ENCODE data around the gene GPD2. TPM values are rescaled to one million over a fixed set of nuclear protein-coding genes. Genes with fewer than 3 reads are reported as not detected.

The GPD2 gene
- total and polyA plus RNA-seq, 2 of the 4 experiments (the other 2 are of a cell fraction) = 20.4 to 100 TPM

- no peak overlapping the region for H2BK20ac ChIP-seq (ENCODE audit: low read depth, low read length)
- H3K9me1 ChIP-seq (ENCODE audit: insufficient read depth, low read length) = no peaks in the 10 kb centered on the region
- ATAC-seq (ENCODE audit: low read depth) (no peak), DNase-seq (peak; percentile 16)
- H3K18ac ChIP-seq (ENCODE audit: low read depth, low read length) = no peak overlapping the region
- no peak overlapping the region for H2AK9ac ChIP-seq (replicated peaks; ENCODE audit: low read depth, low read length, poor library complexity)
- no peak overlapping the region for H3K27ac ChIP-seq (ENCODE audit: insufficient read depth, low read length)
- no TSS peak for BruUV-seq (replicated peaks)
- H3K27me3 ChIP-seq (ENCODE audit: control insufficient read depth, insufficient read depth, low read length) = no peaks in the 10 kb centered on the region; the same call in 1 of the 2 replicates
- H4K91ac ChIP-seq (ENCODE audit: insufficient read depth, low read depth, low read length) = no peak overlapping the region
- intact Hi-C loops (cut with micrococcal nuclease) = loop anchor here (10.0 kb wide), 1 partner anchor 109 kb away; no protein-coding TSS in a partner anchor
- H3K56ac ChIP-seq (ENCODE audit: extremely low read depth, insufficient read depth, low read length) = no peak overlapping the region
- no peaks in the 10 kb centered on the region for H3K4me1 ChIP-seq (ENCODE audit: control insufficient read depth, insufficient read depth, low read length)
- no peak overlapping the region for H3K4ac ChIP-seq (ENCODE audit: low read depth, low read length)
- no peak overlapping the region for H3K4me3 ChIP-seq (ENCODE audit: insufficient read depth, low read depth, low read length)
- ChIA-PET POLR2A (ENCODE audit: unreplicated experiment) (interaction anchor here (0.5 kb wide), 1 partner anchor 98 kb away, joined by 3 read pairs; no protein-coding TSS in a partner anchor), CTCF (interaction anchor here (0.6 kb wide), 2 partner anchors 36 to 117 kb away, joined by 3 to 6 read pairs; no protein-coding TSS in a partner anchor)
- no peak overlapping the region for H2AFZ ChIP-seq (replicated peaks; ENCODE audit: low read length, poor library complexity)
- H3K9me3 ChIP-seq (ENCODE audit: control insufficient read depth, insufficient read depth, low read length) = no peaks in the 10 kb centered on the region
- 100% methylated on average over 1 of the region's 3 CpGs; no CpG with 5 or more reads in 1 of the 2 experiments for WGBS, 2 experiments (ENCODE audit: extremely low coverage in 2 of 2, insufficient read length in 1 of 2)
- no peak overlapping the region for H3K23ac ChIP-seq (ENCODE audit: low read depth, low read length)
- peaks cover 3% of the 10 kb centered on the region; the same call in 1 of the 2 replicates for H4K20me1 ChIP-seq (ENCODE audit: insufficient read depth, low read length)
- no peak overlapping the region for H3K14ac ChIP-seq (replicated peaks; ENCODE audit: low read depth, low read length)
- no peak overlapping the region for H2BK5ac ChIP-seq (ENCODE audit: low read depth, low read length, poor library complexity, severe bottlenecking)
- H2BK15ac ChIP-seq (ENCODE audit: low read depth, low read length) = no peak overlapping the region
- H3K4me2 ChIP-seq (ENCODE audit: low read depth, low read length) = no peak overlapping the region
- H4K8ac ChIP-seq (ENCODE audit: low read depth in 2 of 2, low read length in 2 of 2) = no peak overlapping the region
- TF ChIP-seq POLR2A (IDR thresholded peaks at IDR 0.05; ENCODE audit: low read depth, low read length) = no peak
- peak; percentile 80 for TF ChIP-seq CEBPB (IDR thresholded peaks at IDR 0.05; ENCODE audit: low read depth, low read length)
- no peak overlapping the region for H2BK120ac ChIP-seq (ENCODE audit: low read depth, low read length)
- no peak overlapping the region for H3K9ac ChIP-seq (ENCODE audit: low read depth, low read length)
- no peak overlapping the region for H4K5ac ChIP-seq (ENCODE audit: low read depth, low read length)
- no peak overlapping the region for H2AK5ac ChIP-seq (ENCODE audit: low read depth, low read length)
- in situ Hi-C loops (cut with MboI; ENCODE audit: low sequenced_read_pairs) = no loop called here
- H3K36me3 ChIP-seq (ENCODE audit: control insufficient read depth, insufficient read depth, low read length) = no peaks in the 10 kb centered on the region
- no peaks in the 10 kb centered on the region for H3K79me1 ChIP-seq (ENCODE audit: low read depth in 1 of 2, low read length in 2 of 2)
- dilution Hi-C loops (cut with HindIII; ENCODE audit: low sequenced_read_pairs, unreplicated experiment) = no loop called here
Measured at GRCh38 chr2:156405586-156405985, 30.6 kb upstream of the GPD2 start.

Data from IMR-90 (cell line).